ENCODE results near the gene PRUNE2.
"Not testable (repeated sequence)": the region's sequence is repeated elsewhere in the genome, so short reads cannot be mapped to it uniquely, and the experiment has no call there.

PRUNE2 gene
- 0.62 to 0.67 reads per million in 2 donors for total RNA-seq

DNA sequence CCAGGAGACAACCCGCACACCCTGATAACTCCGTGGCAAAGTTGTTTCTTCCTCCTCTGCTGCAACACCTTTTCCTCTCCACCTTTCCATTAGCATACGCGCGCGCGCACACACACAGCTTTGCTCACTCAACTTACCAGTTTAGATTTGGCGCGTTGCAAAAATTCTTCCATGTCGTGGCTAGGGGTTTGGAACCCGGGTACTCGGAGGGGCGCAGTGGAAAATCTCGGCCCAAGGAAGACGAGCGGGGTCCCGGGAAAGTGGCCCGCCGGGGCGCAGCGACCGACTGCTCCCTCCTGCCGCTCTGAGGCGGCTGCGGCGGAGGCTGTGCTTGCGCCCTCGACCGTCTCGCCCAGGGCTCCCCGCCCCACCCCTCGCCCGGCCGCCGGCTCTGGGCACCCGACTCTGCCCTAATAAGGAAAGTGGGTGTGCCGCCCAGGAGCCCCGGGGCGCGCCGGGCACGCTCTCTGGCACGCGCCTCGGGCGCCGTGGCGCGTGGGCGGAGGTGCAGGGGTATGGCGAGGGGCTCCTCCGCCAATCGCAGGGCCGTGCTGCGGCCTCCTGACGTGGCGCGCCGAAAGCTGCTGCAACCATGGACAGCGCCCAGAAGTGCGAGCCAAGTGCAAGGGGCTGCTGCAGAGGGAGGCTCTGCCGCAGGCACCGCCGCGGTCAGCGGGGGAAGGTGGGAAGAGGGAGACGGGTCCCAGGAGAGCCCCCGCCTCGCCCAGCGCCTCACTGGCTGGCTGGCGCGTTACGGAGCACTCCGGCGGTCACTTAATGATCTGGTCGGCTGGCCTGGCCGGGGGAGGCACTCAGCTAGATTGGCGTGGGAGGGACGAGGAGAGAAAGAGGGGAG is at the start of gene PRUNE2:
TSS of gene PRUNE2 (minus strand) at position 324 of the 856 bp plus-strand sequence. CDS start at position 173, 151 bp downstream.
- peak in 1 of 5 experiments; percentile 55 for DNase-seq

GRCh38 chr9:76955406-76955805 is 49.5 kb upstream of the PRUNE2 start:
- not testable (repeated sequence) for DNase-seq

DNA sequence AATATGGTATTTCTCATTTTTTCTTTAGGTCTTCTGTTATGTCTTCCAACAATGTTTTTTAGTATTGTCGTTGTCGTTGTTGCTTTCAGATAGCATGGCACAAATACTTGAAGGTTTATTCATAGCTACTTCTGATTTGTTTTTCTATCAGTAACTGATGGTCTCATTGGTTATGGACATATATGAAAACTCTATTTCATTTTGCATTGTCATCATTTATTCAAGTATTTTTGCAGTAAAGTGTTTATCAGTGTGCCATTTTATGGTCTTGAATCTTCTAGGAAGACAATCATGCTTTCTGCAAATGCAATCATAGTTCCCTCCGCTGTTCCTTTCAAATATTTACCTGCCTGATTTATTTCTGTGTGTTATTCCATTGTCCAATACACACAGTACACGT is 44.0 kb upstream of the PRUNE2 start:
- DNase-seq = no peak

- no peak for DNase-seq
Measured at GRCh38 chr9:76944011-76944410, 38.1 kb upstream of the PRUNE2 start.

DNA sequence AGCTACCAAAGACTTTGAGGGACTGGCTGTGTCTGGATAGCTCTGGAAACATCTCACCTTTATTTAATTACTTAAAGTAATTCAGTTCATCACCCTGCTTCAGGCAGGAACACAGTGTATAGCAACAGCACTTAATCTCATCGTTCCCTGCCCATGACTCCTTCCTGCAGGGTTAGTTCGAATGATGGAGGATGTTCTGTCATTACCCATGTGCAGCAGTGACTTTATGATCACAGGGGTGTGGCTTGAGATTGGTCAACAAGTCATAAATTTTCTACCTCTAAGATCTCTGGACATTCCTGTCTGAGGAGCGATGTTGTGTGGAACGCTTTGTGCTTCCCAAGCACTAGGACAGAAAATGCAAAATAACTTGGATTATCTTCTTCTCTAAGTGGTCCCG is 37.1 kb upstream of the PRUNE2 start:
- no peak for DNase-seq

- no peak for DNase-seq
Measured at GRCh38 chr9:76932757-76933156, 26.8 kb upstream of the PRUNE2 start.

- no peak for DNase-seq
Measured at GRCh38 chr9:76932265-76932664, 26.4 kb upstream of the PRUNE2 start.

GRCh38 chr9:76927540-76928240 is 21.8 kb upstream of the PRUNE2 start:
- DNase-seq = no peak

GRCh38 chr9:76926846-76927245 is 20.9 kb upstream of the PRUNE2 start:
- no peak for DNase-seq

DNA sequence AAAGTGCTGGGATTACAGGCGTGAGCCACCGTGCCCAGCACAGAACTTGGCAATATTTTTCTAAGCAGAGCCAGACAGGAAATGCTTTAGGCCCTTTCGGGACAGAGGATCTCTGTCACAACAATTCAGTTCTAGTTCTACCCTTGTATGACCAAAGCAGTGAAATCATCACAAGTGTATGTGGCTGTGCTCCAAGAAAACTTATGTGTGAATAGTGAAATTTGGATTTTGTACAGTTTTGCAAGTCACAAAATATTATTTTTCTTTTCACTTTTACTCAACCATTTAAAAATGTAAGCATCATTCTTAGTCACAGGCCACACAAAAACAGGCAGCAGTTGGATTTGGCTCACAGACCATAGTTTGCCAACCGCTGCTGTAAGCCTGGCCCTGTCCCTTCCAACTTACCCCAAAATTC is 20.4 kb upstream of the PRUNE2 start:
- no peak for DNase-seq

DNA sequence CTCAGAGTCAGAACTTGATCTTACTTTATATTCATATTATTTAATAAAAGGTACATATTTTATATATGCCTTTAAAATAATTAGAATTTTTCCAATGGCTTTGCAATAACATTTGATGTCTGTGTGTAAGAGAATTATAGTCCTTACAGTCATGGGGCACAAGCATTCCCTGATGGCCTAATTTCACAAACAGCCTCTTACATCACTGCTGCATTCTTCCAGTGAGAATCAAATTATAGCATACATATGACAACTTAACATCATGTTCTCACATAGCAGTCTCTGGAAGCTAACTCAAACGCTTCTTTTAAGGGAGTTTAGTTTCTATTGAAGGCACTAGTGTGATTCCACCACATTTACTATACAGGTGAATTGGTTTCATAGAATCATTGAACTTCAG is 15.3 kb upstream of the PRUNE2 start:
- no peak for DNase-seq

GRCh38 chr9:76917299-76917698 is 11.4 kb upstream of the PRUNE2 start:
- no peak for DNase-seq

DNA sequence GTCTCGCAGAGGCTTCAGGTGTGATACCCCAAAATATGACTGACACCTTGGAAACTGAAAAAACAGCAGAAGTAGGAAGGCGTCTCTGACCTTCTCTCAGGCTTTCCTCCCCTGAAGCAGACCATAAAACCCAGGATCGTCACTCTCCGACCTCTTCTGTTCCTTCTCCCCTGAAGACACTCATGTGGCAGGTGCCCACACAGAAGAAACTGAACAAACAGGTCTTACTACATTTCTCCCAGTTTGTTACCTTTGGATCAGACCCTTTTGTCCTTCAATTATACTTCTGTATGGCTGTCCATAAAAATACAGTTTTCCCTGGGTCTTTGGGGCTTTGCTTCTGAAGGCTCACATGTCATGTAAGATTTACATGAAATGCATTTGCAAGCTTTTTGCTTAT is 10.3 kb upstream of the PRUNE2 start:
- no peak for DNase-seq

GRCh38 chr9:76913467-76913866 is 7.6 kb upstream of the PRUNE2 start:
- no peak for DNase-seq

DNA sequence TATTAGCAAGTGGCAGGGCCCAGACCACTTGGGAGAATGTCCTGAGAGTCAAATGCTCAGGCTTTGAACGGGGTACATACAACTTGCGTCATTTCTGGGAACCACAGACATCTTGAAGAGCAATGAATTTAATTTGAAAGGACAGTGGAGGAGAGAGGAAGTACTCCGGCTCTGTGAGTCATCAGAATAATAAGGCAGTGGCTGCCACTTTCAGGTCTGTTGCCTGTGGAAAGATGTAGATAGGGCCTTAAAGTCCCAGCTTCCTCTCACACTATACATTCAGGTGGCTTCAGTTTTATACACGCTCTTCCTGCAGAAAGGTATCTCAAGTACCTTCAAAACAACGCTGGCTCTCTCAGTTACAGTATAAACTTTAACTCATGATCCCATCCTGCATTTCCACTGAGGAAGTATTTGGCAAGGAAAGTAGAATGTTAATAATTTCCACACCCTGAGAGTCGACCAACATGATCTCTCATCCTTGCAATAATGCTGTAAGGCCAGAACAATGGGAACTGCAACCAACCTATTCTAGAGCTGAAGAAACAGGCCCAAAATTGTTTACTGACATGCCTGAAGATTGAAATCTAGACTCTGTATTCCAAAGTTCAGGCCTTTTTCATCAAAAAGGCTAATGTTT is 6.8 kb upstream of the PRUNE2 start:
- no peak for DNase-seq

- no peak for DNase-seq
Measured at GRCh38 chr9:76911971-76912370, 6.1 kb upstream of the PRUNE2 start.

DNA sequence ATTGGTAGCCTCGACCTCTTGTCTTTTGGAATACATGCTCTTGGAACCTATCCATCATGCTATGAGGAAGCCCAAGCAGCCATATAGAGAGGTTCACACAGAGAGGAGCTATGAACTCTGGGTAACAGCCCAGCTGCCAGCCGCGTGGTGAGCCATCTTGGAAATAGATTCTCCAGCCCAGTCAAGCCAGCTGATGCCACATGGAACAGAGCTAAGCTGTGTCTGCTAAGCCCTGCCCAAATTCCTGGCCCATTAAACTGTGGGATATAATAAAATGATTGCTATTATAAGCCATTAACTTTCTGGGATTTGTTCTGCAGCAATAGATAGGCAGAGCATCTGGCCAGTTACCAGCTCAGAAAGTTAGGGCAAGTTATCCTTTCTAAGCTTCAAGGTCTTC is 4.9 kb upstream of the PRUNE2 start:
- no peak for DNase-seq

DNA sequence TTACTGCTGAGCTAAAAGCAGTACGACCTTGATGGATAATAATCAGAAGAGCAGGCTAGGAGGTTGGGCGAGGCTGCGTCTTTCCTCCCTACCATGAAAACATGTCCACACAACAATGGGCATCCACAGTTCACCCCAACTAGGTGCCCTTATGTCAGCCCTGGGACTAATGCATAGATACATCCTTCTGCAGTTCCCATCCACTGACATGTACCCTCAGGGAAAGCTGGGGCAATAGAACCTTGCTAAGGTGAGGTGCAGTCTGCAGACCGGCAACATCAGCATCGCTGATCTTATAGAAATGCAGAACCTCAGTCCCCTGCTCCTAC is 697 bp upstream of the PRUNE2 start:
- DNase-seq = no peak

DNA sequence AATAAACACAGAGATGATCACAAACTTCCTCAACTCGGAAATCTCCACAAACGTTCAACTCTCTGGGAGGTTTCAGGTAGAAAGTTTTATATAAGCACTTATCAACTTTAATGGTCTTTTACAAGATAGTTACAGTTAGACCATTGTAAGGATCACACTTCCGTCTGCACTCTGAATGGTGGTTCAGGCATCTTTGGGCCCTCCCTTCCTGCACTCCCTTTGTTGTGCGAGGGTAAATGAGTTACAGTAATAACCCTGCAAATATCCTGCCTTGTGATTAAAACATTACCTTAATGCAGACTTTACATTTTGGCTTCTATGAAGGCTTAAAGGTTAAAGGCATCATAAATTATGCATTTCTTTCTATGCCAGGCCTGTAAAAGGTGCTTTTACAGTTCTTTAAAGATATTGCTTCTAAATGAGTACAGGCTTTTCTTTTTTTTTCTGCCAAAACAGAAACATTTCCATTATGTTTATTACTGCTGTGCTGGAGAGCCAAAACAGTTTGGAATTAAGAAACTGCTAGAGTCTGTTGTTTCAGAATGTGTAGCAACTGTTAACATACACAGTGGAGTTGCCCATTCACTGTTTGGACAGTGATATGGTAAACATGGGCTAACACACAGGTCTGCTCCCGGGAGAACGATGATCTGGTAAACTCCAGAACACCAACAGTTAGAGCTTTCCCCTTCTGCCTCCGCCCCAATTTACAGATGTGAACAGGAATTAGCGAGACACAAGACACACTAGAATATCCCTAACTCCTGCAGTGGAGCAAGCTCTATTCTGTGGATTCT is 1.1 kb downstream of the PRUNE2 start:
- DNase-seq = no peak

- DNase-seq = no peak
Measured at GRCh38 chr9:76902395-76902794, 3.5 kb downstream of the PRUNE2 start.

DNA sequence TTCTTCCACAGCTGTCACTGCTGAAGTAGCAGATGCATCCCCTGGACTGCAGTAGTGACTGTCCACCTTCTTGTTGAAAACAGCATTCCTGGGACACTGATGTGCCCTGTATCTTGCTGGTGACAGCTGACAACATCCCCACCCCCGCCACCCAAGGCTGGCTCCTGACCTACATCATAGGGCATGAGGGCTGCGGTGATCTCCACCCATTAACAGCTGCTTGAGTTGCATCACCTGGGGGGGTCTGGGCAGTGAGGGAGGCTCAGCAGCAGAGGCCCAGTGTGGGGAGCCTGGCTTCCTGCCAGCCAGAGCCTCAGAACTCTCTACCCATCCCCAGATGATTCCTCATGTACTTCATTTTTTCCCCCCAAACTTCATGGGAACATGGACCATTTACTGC is 4.1 kb downstream of the PRUNE2 start:
- DNase-seq = no peak

DNA sequence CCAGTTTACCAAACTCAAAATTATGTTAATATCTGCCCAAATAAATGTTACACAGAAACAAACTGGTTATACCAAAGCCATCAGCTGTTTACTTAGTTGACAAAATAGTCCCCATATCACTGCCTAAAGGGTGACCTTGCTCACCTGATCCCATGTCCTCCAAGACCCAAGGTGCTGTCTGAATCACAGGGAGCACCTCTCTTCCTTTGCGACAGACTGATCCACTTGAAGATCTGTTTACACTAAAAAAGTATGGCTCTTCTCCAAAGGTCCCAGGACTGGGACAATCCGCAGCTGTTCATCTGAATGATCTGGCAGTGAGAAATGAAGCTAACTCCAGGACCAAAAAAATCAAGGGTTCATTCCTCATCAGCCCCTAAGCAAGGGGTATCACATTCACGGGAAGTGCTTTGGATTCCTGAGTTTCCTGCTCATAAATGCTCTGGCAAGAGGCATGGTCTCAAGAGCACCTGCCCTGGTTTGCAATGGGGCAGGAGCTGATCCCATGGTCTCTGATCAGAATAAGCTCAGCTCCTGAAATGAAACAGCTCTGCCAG is 5.0 kb downstream of the PRUNE2 start:
- DNase-seq = no peak

GRCh38 chr9:76898786-76899185 is 7.1 kb downstream of the PRUNE2 start:
- no peak for DNase-seq
